Activated gamma-delta T cell treated with Interleukin-2 at 50 U/mL for 16 hours (primary cell): Measurements from ENCODE around the gene CRABP1.
A peak's percentile ranks its signal among the peaks of the same experiment; 100 is the strongest.

ENCODE experiments used
- DNase-seq: peaks from one replicate; pipeline ENCODE4 v3.0.0-alpha.2; 2020

Gene CRABP1

DNA sequence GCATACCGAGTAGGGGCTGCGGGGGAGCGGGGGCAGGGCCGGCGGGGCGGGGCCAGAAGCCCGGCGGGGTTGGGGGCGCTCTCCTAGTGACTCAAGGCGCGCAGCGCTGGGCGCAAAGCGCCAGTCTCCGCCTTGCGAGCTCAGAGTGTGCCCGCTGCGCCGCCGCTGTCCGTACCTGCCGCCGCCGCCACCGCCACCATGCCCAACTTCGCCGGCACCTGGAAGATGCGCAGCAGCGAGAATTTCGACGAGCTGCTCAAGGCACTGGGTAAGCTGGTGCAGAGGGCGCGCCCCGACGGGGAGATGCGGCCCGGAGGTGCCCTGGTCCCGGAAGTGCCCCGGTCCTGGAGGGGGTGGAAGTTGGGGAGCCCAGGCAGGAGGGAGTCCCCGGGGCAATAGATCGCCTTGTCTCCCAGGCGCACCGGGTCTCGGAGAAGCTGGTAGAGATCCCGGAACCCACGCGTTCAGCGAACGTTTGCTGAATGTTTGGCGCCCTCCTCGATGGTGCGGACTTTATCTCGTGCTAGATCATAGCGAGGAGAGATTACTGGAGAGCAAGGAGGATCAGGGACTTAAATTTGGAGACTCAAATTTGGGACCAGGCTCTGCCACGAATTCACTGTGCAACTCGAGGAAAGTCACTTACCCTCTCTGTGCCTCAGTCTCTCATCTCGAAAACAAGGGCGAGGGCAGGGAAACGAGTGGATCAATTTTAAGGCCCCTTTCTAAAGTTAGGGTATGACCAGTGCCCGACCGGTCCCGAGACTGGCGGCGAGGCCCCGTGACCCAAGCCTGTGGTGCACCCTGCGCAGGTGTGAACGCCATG is at the start of gene CRABP1:
Gene CRABP1 (plus strand): TSS at position 123 of the 826 bp plus-strand sequence. CDS start 76 bp downstream, at position 199.
- DNase-seq, result no peak

DNA sequence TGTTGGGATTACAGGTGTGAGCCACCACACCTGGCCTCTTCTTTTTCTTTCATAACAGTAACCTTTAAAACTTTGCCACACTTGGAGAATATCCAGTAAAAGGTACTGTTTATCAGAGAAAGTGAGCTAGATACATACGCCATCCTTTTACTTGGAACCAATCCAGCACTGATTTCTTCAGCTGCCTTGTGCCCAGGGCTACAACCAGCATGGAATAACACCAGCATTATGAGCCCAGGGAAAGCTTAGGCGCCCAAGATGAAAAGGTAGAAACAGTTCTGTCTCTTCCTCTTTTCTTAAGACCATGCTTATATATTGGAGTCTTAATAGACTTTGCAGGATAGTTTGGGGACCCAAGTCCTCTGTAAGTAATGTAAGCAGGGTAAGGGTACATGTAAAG is 49.1 kb upstream of the CRABP1 start:
- DNase-seq, result no peak

DNA sequence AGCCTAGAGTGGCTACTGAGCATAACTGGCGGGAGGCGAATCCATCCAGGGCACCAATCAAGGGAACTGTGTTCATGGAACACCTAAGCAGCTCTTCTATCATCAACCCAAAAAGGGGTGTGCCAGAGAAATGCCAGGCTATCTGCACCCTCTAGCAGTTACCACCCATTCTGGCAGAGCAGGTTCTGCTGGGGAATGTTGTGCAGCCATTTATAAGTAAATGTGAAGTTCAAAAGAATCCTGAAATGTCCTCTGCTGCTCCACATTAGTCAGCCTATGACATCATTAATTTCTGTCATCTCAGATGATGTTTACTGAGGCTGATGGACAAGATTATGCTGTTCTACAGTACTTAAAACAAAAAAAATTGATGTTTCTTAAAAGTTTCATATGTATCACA is 48.5 kb upstream of the CRABP1 start:
- no peak for DNase-seq

DNA sequence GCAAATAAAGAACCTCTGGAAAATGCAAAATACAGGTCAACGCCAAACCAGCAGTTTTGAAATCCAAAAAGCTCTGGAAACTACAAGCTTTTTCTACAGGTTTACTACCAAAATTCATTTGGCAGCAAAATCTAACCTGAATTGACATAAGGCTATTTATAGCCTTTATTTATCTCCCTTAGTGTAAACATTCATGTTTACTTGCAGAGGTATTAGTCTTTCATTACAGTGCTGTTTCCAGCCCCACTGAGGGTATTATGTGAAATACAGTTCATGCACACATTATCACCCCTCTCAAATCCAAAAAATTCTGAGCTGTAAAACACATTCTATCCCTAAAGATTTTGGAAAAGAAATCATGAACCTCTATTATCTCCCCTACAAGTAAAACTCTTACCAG is 47.9 kb upstream of the CRABP1 start:
- DNase-seq, result no peak

DNA sequence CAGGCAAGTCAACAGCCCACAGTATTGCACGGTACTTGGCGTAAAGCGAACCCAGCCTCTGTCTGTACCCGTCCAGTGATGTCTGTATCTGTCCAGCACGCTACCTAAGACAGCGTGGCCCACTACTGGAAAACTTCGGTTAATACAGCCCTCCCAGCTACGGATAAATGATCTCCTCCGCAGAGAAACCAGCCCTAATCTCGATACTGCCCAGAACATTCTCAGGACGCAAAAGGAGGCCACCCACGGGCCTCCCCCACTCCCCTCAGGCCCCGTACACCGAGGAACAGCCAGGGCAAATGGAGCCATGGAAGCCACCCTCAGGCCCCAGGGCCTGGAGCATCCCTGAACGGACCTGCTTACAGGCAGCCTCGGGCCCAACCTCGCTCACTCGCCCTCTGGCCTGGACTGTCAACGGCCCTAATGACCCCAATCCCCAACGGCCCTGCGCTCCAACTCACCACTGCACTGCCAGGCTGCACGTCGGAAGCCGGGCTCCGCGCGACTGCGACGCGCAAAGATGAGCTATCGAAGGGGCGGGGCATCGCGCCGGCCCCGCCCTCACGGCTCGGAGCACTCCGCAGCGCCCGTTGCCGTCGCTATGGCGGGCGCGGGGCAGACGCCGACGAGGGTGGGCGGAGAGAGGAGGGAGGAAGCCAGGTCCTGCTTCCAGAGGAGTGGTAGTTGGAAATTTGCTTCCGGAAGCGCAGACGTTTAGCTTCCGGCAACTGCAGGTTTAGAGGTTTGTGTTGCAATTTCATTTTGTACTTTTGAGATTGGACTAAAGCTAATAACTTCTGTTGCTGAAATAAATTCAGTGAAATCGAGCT is 40.8 kb upstream of the CRABP1 start, which contains the start of gene SKIC8:
Gene SKIC8 (minus strand): TSS at position 509 of the 830 bp plus-strand sequence. CDS start 3,923 bp downstream, outside the sequence.
- DNase-seq, result peak; percentile 84

DNA sequence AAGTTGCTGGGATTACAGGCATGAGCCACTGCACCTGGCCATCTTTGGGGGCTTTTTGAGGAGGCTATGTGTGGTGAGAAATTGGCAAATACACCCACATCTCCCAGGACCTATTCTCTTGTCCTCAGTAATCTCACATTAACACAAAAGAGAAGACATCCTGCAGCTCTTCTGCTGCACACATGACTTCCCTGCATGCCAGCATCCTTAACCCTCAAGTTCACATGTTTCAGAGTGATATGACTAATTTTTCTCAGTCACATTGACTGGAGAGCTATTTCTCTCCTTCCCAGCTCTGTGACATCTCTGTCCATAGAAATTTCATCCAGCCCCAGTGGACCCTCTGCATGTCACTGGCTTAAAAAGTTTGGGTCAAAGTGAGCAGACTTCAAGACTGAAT is 38.8 kb upstream of the CRABP1 start:
- no peak for DNase-seq

DNA sequence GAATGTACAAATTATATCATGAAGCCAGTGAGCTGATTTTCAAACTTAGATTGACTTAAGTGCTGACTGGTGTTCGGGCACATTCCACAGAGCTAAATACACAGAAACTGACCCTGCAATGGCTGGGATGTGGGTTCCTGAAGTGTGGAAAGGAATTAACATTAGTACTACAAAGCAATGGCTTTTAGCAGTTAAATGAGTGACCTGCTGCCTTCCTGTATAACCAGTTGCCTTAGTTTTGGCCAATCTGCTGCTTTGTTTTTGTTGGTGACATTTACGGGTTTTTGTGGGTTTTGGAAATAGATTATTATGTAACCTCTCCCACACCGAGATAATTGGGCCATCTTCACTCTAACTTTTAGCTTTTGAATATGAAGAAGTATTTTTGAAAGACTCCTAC is 38.3 kb upstream of the CRABP1 start:
- DNase-seq, result no peak

DNA sequence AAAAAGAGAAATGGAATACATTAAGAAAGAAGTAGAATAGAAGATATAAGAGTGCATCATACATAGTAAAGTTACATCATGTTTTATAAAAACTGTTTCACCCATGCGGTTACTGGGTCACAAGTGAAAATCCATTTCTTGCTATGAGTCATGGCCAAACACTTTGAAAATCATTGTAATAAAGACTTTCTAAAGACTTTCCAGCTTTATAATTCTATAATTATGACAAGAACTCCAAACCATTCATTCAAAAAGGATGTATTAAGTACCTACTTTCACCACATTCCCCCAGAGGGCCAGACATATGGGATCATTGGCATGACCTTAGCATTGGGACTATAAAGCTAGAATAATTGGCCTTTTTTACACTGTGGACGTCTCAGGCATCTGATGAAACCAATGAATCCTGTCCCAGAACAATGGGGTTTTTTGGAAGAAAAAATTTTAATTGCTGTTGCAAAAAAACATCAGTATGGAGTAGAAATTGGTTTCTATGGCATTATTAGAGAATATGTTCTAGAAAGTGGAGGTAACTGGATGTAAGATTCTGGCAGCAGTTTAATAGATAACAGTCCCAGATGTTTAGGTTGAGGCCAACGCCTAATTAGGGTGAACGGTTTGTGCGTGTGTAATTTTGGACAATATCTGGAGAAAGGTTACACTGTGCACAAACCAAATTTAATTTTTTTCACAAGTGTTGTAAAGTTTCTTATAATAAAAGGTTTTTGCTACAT is 37.4 kb upstream of the CRABP1 start:
- DNase-seq, result no peak

DNA sequence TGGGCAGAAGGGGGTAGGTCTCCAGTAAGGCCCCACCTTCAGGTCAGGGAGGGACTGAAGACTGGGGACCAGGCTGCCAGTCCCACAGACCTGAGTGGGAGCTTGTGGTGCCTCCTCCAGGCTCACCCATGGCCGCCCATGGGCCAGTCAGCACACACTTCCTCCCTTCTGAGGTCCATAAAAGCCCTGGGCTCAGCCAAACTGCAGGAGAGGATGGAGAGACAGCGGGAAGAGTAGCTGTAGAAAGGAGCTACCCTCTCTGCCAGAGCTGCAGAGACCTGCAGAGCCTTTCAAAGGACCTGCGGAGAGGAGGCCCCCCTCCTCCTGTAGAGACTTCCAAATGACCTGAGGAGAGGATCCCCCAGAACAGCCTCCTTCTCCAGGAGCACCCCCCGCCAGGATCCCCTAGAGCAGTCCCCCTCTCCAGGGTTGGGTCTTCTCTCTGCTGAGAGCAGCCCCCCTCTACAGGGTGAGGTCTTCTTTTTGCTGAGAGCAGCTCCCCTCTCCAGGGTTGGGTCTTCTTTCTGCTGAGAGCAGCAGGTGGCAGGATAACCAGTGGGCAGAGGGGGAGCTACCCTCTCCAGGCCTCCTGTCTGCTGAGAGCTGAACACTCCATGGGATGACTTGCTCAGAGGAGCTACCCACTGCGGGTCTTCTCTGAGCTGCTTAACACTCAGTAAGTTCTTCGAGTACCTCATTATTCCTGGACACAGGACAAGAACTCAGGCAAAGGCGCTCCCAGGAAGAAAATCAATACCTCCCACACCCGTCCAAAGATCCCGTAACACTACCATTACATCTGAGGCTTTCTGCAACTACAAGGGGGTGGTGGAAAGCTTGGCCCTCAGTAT is 35.7 kb upstream of the CRABP1 start:
- DNase-seq, result no peak

DNA sequence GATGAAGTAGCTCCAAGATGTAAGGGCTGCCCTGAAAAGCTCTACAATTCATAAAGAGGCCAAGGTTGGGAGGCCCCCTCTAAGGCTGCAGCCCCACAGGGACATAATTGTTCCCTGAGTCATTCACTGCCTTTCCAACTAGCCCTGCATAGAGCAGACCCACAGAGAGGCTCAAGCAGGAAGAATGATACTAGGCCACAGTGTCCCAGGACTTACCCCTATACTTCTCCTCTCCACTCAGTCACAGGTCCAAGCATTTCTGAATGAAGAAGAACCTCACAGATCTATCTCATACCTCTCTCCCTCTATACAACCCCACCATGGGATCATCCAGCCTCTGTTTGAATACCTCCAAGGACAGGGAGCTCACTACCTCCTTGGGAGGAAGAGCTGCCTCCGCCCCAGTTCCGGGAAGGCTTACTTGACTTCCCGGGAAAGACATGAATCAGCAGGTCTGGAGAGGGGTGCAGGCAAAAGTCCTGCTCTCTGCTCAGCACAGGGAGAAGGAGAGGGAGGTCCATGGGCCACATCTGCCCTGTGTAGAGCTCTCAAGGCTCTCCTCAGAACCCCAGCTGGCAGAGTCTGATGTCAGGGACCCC is 33.9 kb upstream of the CRABP1 start:
- no peak for DNase-seq

DNA sequence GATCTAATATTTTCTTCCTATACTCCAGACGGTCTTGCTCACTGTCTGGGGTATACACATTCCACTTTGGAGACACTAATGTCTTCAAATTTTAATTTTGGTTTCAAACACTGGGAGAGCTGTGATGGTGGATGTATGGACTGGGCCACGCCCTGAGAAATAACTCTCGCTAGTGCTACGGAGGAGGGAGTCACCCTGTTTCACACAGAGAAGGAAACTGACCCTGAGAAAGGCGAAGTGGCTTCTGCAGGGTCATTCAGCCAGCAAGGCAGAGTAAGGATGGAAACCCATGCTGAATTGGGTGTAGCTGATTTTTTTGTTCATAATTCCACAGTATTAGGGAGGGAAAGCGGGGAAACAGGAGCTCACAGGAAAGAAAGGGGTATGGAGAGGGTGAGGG is 32.2 kb upstream of the CRABP1 start:
- DNase-seq, result no peak

DNA sequence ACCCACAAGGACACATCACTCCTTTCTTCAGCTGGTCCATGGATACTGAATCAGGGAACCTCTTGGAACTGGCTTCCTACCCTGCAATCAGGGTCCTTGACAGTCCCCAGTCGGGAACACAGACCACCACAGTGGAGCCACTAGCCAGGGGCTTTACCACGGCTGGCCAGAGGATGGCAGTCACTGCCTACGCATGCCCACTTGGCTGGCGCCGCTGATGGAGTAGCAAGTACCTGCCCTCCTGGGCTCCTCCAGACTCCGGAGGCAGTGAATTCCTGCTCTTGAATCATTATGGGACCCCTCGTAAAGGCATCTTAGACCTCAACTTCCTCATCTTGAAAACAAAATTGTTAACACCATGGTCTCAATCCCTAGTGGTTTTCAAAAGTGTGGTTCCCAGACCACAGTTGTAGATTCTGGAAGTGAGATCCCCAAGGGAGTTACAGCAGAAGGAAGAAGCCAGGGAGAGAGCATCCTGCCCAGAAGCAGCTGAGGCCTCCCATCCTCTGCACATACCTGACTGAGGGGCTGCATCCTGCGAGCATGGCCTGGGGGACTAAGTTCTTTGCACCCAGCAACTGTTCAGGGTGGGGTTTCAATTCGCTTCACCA is 31.6 kb upstream of the CRABP1 start:
- peak; percentile 24 for DNase-seq

DNA sequence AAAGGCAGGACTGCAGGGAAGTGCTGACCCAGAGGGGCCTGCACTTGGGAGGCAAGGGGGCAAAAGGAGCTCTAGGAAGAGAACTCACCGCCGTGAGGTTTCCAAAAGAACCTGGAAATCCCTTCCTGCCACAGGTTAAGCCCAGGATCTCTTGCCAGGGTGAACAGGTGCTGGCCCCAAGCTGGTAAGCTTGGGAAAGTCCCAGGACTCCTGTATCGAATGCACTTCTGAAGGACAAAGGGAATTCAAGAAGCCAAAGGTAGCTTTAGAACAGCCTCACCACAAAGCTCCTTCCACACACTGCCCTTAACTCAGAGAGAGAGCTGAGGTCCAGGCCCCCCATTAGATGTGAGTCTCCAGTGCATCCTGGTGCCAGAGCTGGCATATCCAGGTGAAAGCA is 28.9 kb upstream of the CRABP1 start:
- no peak for DNase-seq

DNA sequence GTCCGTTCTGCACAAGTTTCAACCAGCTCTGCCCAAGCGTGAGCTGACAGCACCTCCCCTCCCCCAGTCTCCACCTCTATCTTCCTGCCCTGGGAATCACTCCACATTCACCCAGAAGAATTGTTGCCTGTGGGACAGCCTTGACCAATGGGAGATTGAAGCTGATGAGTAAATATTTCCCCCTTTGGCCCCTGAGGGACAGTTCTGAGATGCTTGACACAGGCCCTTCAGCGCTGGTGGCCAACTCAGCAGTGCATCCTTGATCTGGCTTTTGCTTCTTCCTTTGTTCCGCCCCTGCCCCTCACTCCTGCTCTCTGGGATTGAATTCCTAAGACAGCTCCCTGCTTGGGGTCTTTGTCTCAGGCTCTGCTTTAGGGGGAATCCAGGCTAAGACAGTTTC is 27.6 kb upstream of the CRABP1 start:
- no peak for DNase-seq

DNA sequence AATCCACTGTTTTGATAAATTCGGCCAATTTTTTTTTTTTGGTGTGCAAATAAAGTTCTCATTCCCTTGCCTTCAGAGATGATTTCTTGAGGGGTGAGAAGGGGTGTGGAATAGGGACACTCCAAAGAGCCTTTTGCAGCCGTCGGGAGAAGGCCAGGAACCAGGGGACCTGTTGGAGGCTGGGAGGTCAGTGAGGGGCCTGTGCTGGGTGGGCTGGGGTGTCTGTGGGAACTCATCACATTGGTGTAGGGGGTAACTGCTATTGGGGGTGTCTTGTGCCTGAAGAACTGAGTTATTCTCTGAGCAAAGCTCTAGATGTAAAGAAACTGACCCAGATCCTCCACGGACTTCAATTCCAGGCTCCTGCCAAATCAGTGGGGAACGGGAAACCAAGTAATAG is 27.2 kb upstream of the CRABP1 start:
- no peak for DNase-seq

DNA sequence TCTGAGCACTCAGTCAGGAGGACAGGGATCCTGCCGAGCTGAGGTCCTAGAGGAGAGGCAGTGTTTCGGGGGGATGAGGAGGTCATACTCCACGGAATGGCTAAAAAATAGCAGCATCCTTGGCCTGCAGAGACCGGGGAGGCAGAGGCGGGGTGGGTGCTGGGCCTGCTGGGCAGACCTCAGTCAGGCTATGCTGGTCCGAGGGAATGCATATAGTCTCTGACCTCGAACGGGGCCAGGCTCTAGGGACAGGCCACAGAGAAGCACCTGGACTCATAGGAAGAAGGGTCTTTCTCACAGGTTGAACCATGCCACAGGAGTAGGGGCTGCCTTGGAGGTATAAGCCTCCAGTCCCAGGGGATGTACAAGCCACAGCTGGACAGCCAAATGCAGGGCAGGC is 26.8 kb upstream of the CRABP1 start:
- DNase-seq, result no peak

DNA sequence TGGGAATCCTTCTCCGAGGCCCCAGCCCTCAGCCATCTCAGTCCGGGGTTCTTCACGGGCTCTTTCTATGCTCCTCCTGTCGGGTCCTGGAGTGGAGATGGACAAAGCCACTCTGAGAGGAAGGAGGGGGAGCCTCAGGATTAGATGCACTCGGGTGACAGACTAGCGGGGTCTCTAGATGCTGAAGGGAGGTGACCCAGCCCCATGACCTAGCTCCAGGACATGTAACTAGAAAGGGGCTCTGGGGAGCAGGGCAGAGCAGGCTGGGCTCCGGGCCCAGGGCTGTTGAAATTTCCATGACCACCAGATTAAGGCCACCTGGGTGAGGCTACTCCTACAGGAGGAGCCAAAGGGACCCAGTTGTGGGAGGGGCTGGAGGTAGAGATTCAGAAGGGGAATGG is 26.0 kb upstream of the CRABP1 start:
- no peak for DNase-seq

DNA sequence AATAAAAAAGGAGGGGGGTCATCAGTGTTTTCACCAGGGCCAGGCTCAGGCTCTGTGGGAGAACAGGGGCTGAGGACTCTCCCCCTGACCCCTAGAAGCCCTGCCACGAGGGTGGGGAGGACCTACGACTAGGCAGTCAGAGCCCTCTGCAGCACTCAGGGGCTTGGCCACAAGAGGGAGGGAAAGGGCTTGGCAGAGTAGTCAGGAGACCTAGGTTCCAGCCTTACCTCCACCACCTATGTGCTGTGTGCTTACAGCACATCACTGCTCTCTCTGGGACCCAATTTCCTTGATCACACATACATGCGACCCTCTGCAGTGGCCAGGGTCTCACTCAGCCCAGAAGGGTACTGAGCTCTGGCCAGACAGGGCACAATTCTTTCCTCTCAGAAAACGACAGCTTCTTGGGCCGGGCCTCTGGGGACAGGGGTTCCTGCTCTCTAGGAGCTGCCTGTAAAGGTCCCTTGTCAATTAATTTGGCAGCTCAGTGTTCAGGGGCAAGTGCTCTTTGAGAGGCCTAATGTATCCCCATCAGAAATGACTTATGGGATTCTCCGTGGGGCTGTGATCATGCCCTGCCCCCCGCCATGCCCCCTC is 24.4 kb upstream of the CRABP1 start:
- no peak for DNase-seq

DNA sequence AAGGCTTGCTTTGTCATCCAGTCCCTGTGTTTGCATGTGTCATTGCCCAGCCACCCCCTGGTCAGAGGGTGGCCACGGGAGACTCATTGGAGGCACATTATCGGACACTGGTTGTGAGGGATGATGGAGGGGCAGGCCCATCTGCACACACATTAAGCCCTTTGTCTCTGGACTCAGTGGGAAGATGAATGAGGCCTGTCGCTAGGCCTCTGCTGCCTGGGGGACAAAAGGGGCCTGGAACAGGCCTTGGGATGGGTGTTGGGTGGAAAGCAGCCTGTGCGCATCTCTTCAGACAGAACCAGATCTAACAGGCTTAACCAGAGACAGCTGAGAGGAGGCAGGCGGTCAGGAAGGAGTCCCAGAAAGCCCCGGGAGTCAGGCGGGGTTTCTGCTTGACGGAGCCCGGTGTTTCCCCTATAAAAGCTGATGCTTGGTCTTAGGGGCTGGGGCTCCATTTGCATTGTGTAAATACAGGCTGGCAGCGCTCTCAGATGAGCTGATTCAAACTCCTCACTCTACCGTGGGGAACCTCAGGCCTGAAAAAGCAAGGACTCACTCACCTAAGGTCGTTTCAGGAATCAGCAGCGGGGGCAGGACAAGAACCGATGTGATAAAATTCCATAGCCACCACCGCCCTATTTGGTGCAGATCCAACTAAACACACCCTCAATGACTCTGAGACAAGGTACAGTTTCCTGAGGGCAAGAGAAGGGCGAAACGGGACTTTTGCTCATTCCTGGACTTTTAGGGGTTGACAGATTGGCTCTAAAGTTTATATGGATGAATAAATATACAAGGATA is 23.7 kb upstream of the CRABP1 start:
- DNase-seq, result no peak

DNA sequence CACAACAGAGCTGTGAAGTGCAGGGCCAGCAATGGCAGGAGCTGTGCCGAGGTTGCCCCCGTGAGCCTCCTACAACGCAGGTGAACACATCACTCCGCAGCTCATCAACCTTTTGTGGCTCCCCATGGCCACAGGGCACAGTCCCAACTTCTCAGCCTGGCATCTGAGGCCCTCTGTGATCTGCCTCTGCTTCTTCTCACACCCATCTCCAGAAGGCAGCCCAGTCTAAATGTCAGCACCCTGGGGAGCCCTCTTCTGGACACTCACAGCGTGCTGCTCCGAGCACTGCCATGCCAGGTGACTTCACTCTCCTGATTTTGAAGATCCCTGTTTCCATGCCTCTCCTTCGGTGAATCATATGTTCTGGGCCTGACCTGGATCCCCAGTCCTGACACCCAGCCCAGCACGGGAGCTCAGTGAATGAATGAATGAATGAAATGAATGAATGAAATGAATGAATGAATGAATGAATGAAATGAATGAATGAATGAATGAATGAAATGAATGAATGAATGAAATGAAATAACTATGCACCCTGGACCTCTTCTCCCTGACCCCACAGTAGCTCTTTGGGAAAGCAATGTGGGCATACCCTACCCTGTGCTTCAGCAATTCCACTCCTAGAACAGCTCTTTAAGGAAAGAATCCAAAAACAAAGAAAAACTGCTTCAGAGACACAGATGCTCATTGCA is 22.9 kb upstream of the CRABP1 start:
- DNase-seq, result no peak
